ENCODE measurements around the gene NLRC3. TPM values are rescaled to one million over a fixed set of nuclear protein-coding genes. Genes with fewer than 3 reads are reported as not detected.

NLRC3 gene
- total and polyA plus RNA-seq, 2 donors from 2014 or later, result 0.52 to 5.3 TPM

DNA sequence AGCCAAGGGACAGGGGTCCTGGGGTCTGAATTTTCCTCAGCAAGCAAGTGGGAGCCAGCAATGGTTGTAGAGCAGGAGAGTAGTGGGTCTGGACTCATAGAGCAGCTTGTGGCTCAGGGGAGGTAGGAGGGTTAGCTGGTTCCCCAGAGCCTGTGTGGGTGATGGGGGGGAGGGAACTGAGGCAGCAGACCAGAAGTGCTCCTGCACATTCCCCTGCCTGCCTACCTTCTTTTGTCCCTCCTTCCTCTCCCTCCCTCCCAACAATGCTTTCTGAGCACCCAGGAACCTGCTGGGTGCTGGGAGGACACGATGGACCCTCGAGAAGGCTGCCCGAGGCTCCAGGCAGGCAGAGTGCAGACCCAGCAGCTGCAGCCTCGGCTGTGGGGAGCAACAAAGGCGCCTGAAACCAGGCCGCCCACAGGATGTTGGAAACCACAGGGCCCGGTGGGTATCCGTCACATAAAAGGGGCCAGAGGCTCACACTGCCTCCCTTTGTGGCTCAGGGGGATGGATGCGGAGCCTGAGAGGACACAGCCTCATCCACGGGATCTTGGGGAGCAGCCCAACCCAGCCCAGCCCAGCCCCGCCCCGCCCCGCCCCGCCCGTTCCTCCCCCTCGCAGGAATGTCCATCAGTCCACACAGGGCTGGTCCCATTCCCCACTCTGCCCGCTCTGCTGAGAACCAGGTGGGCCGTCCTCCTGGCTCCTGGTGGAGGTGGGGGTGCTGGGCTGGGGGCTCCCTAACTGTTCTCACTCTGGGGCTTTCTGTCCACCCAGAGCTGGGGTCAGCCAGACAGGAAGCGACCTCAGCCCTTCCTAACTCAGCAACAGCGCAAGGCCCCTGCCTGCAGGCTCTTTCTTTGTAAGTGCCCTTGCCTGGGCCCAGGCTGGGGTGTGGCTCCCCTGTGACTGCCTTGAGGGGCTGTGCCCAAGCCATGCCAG lies 1.7 kb upstream of the NLRC3 start:
- peak in 2 of 5 donors; percentile 10 to 67 for DNase-seq
- Histone ChIP-seq H3K4me1 (ENCODE audit: control insufficient read depth in 2 of 3, insufficient read depth in 2 of 3, low read depth in 1 of 3, low read length in 3 of 3) (no peaks in the 10 kb centered on the region), H3K27ac (ENCODE audit: low read depth in 2 of 2, low read length in 2 of 2) (no peak overlapping the region), H3K4me3 (ENCODE audit: low read length in 3 of 3) (no peak overlapping the region), H3K27me3 (ENCODE audit: control insufficient read depth, insufficient read depth, low read length) (no peaks in the 10 kb centered on the region), H3K9me3 (ENCODE audit: control insufficient read depth in 2 of 3, insufficient read depth in 1 of 3, low read length in 3 of 3) (no peaks in the 10 kb centered on the region), H3K9ac (ENCODE audit: low read length in 3 of 3) (no peak overlapping the region), H3K36me3 (ENCODE audit: control insufficient read depth in 2 of 3, insufficient read depth in 3 of 3, low read length in 3 of 3) (no peaks in the 10 kb centered on the region)
- no peak for FAIRE-seq
- intact Hi-C loops (cut with DNase I), result no loop called here
- TF ChIP-seq, protein P1, sequence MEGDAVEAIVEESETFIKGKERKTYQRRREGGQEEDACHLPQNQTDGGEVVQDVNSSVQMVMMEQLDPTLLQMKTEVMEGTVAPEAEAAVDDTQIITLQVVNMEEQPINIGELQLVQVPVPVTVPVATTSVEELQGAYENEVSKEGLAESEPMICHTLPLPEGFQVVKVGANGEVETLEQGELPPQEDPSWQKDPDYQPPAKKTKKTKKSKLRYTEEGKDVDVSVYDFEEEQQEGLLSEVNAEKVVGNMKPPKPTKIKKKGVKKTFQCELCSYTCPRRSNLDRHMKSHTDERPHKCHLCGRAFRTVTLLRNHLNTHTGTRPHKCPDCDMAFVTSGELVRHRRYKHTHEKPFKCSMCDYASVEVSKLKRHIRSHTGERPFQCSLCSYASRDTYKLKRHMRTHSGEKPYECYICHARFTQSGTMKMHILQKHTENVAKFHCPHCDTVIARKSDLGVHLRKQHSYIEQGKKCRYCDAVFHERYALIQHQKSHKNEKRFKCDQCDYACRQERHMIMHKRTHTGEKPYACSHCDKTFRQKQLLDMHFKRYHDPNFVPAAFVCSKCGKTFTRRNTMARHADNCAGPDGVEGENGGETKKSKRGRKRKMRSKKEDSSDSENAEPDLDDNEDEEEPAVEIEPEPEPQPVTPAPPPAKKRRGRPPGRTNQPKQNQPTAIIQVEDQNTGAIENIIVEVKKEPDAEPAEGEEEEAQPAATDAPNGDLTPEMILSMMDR (IDR thresholded peaks at IDR 0.05; ENCODE audit: borderline replicate concordance, extremely low read depth, insufficient read depth), result no peak

DNA sequence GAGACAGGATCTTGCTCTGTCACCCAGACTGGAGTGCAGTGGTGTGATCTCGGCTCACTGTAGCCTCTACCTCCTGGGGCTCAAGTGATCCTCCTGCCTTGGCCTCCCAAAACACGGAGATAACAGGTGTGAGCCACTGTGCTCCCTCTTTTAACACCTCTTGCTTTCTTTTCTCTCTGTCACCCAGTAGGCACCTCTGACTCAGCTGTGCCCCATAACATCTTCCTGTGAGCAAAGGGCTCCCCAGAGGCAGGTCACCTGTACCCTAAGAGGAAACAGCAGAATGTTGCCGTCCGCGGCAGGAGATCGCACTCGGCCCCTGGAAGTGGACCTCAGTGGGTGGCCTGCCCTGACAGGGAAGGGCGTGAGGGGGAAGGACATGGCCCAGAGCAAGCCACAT lies 918 bp upstream of the NLRC3 start:
- Histone ChIP-seq H3K4me1 (ENCODE audit: control insufficient read depth in 2 of 3, insufficient read depth in 2 of 3, low read depth in 1 of 3, low read length in 3 of 3) (no peaks in the 10 kb centered on the region), H3K9ac (ENCODE audit: low read length in 3 of 3) (no peak overlapping the region), H3K27ac (ENCODE audit: low read depth in 2 of 2, low read length in 2 of 2) (no peak overlapping the region), H3K4me3 (ENCODE audit: low read length in 3 of 3) (no peak overlapping the region), H3K36me3 (ENCODE audit: control insufficient read depth in 2 of 3, insufficient read depth in 3 of 3, low read length in 3 of 3) (no peaks in the 10 kb centered on the region), H3K9me3 (ENCODE audit: control insufficient read depth in 2 of 3, insufficient read depth in 1 of 3, low read length in 3 of 3) (no peaks in the 10 kb centered on the region), H3K27me3 (ENCODE audit: control insufficient read depth, insufficient read depth, low read length) (no peaks in the 10 kb centered on the region)
- no peak for FAIRE-seq
- intact Hi-C loops (cut with DNase I), result no loop called here
- no peak for DNase-seq
- TF ChIP-seq, protein P1 (IDR thresholded peaks at IDR 0.05; ENCODE audit: borderline replicate concordance, extremely low read depth, insufficient read depth), result no peak

GRCh38 chr16:3576211-3576610 lies 992 bp downstream of the NLRC3 start:
- Histone ChIP-seq H3K27me3 (ENCODE audit: control insufficient read depth, insufficient read depth, low read length) (no peaks in the 10 kb centered on the region), H3K9me3 (ENCODE audit: control insufficient read depth in 2 of 3, insufficient read depth in 1 of 3, low read length in 3 of 3) (no peaks in the 10 kb centered on the region), H3K27ac (ENCODE audit: low read depth in 2 of 2, low read length in 2 of 2) (no peak overlapping the region), H3K9ac (ENCODE audit: low read length in 3 of 3) (no peak overlapping the region), H3K4me3 (ENCODE audit: low read length in 3 of 3) (no peak overlapping the region), H3K36me3 (ENCODE audit: control insufficient read depth in 2 of 3, insufficient read depth in 3 of 3, low read length in 3 of 3) (no peaks in the 10 kb centered on the region), H3K4me1 (ENCODE audit: control insufficient read depth in 2 of 3, insufficient read depth in 2 of 3, low read depth in 1 of 3, low read length in 3 of 3) (no peaks in the 10 kb centered on the region)
- intact Hi-C loops (cut with DNase I), result no loop called here
- TF ChIP-seq, protein P1 (IDR thresholded peaks at IDR 0.05; ENCODE audit: borderline replicate concordance, extremely low read depth, insufficient read depth), result no peak
- DNase-seq, result peak in 1 of 5 donors; percentile 66
- no peak for FAIRE-seq
